Neural progenitor cell (in vitro differentiated cells): ENCODE results near the gene RET. TPM values are rescaled to one million over a fixed set of nuclear protein-coding genes. Genes with fewer than 3 reads are reported as not detected.

Source experiments
- DNase-seq: peaks from one replicate; pipeline ENCODE4 v3.0.0-alpha.2; 2016; ENCODE audit warnings: low spot score
- H2AFZ ChIP-seq: fragments of 200-600 bp; sonication (generic); replicated peaks from 2 replicates; pipeline ENCODE4 v1.6.1; 2016; ENCODE audit warnings: antibody characterized with exemption
- H3F3A ChIP-seq: fragments of 200-600 bp; sonication (generic); 2 replicates; pipeline ENCODE4 v1.6.1; 2016; ENCODE audit warnings: antibody characterized with exemption, low read depth
- H3K27ac ChIP-seq: fragments of 200-600 bp; sonication (generic); 2 replicates; pipeline ENCODE4 v1.5.1; 2016; ENCODE audit warnings: mild to moderate bottlenecking
- H3K27me3 ChIP-seq: fragments of 200-600 bp; sonication (generic); 2 replicates; pipeline ENCODE4 v1.6.1; 2016; ENCODE audit warnings: mild to moderate bottlenecking, moderate library complexity
- H3K36me3 ChIP-seq: fragments of 200-600 bp; sonication (generic); 2 replicates; pipeline ENCODE4 v1.5.1; 2016
- H3K4me1 ChIP-seq: fragments of 200-600 bp; sonication (generic); 2 replicates; pipeline ENCODE4 v1.6.1; 2016; ENCODE audit warnings: mixed run types
- H3K4me2 ChIP-seq: fragments of 200-600 bp; sonication (generic); 2 replicates; pipeline ENCODE4 v1.6.1; 2016
- H3K4me3 ChIP-seq: fragments of 200-600 bp; sonication (generic); 2 replicates; pipeline ENCODE4 v1.5.1; 2016
- H3K79me2 ChIP-seq: fragments of 200-600 bp; sonication (generic); 2 replicates; pipeline ENCODE4 v1.6.1; 2016; ENCODE audit warnings: low read depth
- H3K9ac ChIP-seq: fragments of 200-600 bp; sonication (generic); 2 replicates; pipeline ENCODE4 v1.6.1; 2016
- H3K9me3 ChIP-seq: fragments of 200-600 bp; sonication (generic); 2 replicates; pipeline ENCODE4 v1.5.1; 2016; ENCODE audit warnings: low read depth
- H4K20me1 ChIP-seq: fragments of 200-600 bp; sonication (generic); 2 replicates; pipeline ENCODE4 v1.6.1; 2016; ENCODE audit warnings: low read depth
- H3K27ac Mint-ChIP-seq: 3 replicates; pipeline ENCODE4 v1.8.0; 2021; ENCODE audit warnings: mixed read lengths
- H3K27me3 Mint-ChIP-seq: 2 replicates; pipeline ENCODE4 v1.8.0; 2022; ENCODE audit warnings: low read depth, mild to moderate bottlenecking, inconsistent platforms, moderate library complexity, mixed read lengths; ENCODE audit not compliant: insufficient read depth
- H3K36me3 Mint-ChIP-seq: 3 replicates; pipeline ENCODE4 v1.8.0; 2021; ENCODE audit warnings: mixed read lengths
- H3K4me1 Mint-ChIP-seq: 3 replicates; pipeline ENCODE4 v1.8.0; 2021; ENCODE audit warnings: mixed read lengths
- H3K4me3 Mint-ChIP-seq: 3 replicates; pipeline ENCODE4 v1.8.0; 2021; ENCODE audit warnings: mild to moderate bottlenecking, moderate library complexity, mixed read lengths
- H3K9me3 Mint-ChIP-seq: 3 replicates; pipeline ENCODE4 v1.8.0; 2020; ENCODE audit warnings: mixed read lengths
- CTCF ChIP-seq: fragments of 200-600 bp; sonication (generic); IDR thresholded peaks from 2 replicates; pipeline ENCODE4 v1.5.1; 2017; ENCODE audit warnings: antibody characterized with exemption, mild to moderate bottlenecking
- EZH2 ChIP-seq: fragments of 200-600 bp; sonication (generic); IDR thresholded peaks from 2 replicates; pipeline ENCODE4 v1.6.1; 2017; ENCODE audit warnings: antibody characterized with exemption, mild to moderate bottlenecking, moderate library complexity
- EZH2phosphoT487 ChIP-seq: fragments of 200-600 bp; sonication (generic); IDR thresholded peaks from 2 replicates; pipeline ENCODE4 v1.6.1; 2017; ENCODE audit warnings: antibody characterized with exemption
- total RNA-seq: library from RNA; depleted of rRNA; stranded (reverse); fragments of >200 nt; gene quantifications from 2 replicates; pipeline ENCODE4 v1.2.3, GENCODE V29; 2015; ENCODE audit warnings: low replicate concordance

RET gene
- total RNA-seq, 1 donor from 2014 or later: 1.4 TPM

GRCh38 chr10:43158636-43159035 is 81.8 kb downstream of the RET start:
- Histone ChIP-seq H4K20me1 (no peaks in the 10 kb centered on the region), H3K4me3 (no peak overlapping the region), H2AFZ (no peak overlapping the region), H3K4me2 (no peak overlapping the region), H3K27ac (no peak overlapping the region), H3K27me3 (no peaks in the 10 kb centered on the region), H3F3A (no peaks in the 10 kb centered on the region), H3K9ac (no peak overlapping the region), H3K9me3 (no peaks in the 10 kb centered on the region), H3K4me1 (no peaks in the 10 kb centered on the region), H3K36me3 (no peaks in the 10 kb centered on the region), H3K79me2 (peaks cover 14% of the 10 kb centered on the region)
- Mint-ChIP-seq H3K27ac (no peak overlapping the region), H3K4me1 (no peaks in the 10 kb centered on the region), H3K9me3 (no peaks in the 10 kb centered on the region), H3K36me3 (peaks cover 15% of the 10 kb centered on the region), H3K4me3 (no peak overlapping the region), H3K27me3 (peaks cover 3% of the 10 kb centered on the region)
- TF ChIP-seq EZH2phosphoT487 (no peak), EZH2 (no peak), CTCF (no peak)
- no peak for DNase-seq

GRCh38 chr10:43160046-43160920 is 83.4 kb downstream of the RET start:
- H3K4me2 ChIP-seq: no peak overlapping the region
- no peaks in the 10 kb centered on the region for H3F3A ChIP-seq
- Mint-ChIP-seq H3K27ac (no peak overlapping the region), H3K36me3 (peaks cover 18% of the 10 kb centered on the region), H3K4me3 (no peak overlapping the region), H3K4me1 (no peaks in the 10 kb centered on the region), H3K27me3 (peaks cover 3% of the 10 kb centered on the region), H3K9me3 (no peaks in the 10 kb centered on the region)
- H3K4me1 ChIP-seq: no peaks in the 10 kb centered on the region
- no peak overlapping the region for H3K9ac ChIP-seq
- H3K9me3 ChIP-seq: no peaks in the 10 kb centered on the region
- H3K27me3 ChIP-seq: no peaks in the 10 kb centered on the region
- H3K36me3 ChIP-seq: no peaks in the 10 kb centered on the region
- H2AFZ ChIP-seq: no peak overlapping the region
- H3K79me2 ChIP-seq: peaks cover 14% of the 10 kb centered on the region
- no peak overlapping the region for H3K4me3 ChIP-seq
- no peaks in the 10 kb centered on the region for H4K20me1 ChIP-seq
- H3K27ac ChIP-seq: no peak overlapping the region
- TF ChIP-seq EZH2phosphoT487 (no peak), CTCF (no peak), EZH2 (no peak)
- DNase-seq: no peak

GRCh38 chr10:43160921-43161255 is 84.0 kb downstream of the RET start:
- Mint-ChIP-seq H3K4me1 (no peaks in the 10 kb centered on the region), H3K36me3 (peaks cover 18% of the 10 kb centered on the region), H3K27ac (no peak overlapping the region), H3K4me3 (no peak overlapping the region), H3K27me3 (peaks cover 3% of the 10 kb centered on the region), H3K9me3 (no peaks in the 10 kb centered on the region)
- peaks cover 14% of the 10 kb centered on the region for H3K79me2 ChIP-seq
- no peaks in the 10 kb centered on the region for H3F3A ChIP-seq
- no peak overlapping the region for H3K9ac ChIP-seq
- no peaks in the 10 kb centered on the region for H3K27me3 ChIP-seq
- no peak overlapping the region for H3K4me2 ChIP-seq
- no peaks in the 10 kb centered on the region for H4K20me1 ChIP-seq
- H2AFZ ChIP-seq: no peak overlapping the region
- TF ChIP-seq CTCF (no peak), EZH2phosphoT487 (no peak), EZH2 (no peak)
- no peak for DNase-seq
- no peaks in the 10 kb centered on the region for H3K36me3 ChIP-seq
- H3K4me1 ChIP-seq: no peaks in the 10 kb centered on the region
- no peaks in the 10 kb centered on the region for H3K9me3 ChIP-seq
- H3K4me3 ChIP-seq: no peak overlapping the region
- H3K27ac ChIP-seq: no peak overlapping the region
